NCI-H187 treated with DMSO at 0.1 percent for 48 hours (cell line): ENCODE results near the gene POFUT2.
"Not testable (repeated sequence)": the region's sequence is repeated elsewhere in the genome, so short reads cannot be mapped to it uniquely, and the experiment has no call there.

Experiments
- DNase-seq: peaks from one replicate; lab custom pipeline; 2025; lab: John Stamatoyannopoulos, UW

POFUT2 gene

DNA sequence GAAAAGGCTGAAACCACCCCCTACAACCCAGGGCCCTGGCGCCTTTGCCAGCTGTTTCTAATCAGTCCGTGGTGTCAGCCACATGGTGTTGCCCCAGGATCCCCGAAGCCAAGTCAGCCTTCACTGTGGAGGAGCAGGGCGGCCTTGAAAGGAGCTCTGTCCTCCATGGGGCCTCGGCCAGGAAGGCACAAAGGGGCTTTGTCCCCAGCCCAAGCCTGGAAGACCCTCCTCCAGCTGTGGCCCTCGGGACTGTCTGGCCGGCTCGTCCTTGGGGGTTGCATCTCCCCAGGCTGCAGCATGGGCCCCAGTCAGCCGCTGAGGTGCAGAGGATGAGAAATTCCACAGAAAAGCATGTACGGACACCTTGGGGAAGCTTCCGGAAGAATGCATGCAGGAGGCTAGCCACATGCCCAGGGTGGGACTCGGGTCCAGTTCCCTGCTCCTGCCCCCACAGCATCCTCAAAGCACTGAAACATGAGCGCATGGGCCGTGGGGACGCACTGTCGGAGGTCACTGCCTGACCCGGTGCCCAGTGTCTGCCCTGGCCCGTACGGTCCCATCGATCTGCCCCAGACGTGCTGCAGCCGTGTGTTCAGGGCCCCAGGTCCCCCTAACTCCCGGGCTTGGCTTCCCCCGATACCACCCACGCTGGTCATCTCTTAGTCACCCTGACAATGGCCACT is 38.6 kb upstream of the POFUT2 start:
- no peak for DNase-seq

DNA sequence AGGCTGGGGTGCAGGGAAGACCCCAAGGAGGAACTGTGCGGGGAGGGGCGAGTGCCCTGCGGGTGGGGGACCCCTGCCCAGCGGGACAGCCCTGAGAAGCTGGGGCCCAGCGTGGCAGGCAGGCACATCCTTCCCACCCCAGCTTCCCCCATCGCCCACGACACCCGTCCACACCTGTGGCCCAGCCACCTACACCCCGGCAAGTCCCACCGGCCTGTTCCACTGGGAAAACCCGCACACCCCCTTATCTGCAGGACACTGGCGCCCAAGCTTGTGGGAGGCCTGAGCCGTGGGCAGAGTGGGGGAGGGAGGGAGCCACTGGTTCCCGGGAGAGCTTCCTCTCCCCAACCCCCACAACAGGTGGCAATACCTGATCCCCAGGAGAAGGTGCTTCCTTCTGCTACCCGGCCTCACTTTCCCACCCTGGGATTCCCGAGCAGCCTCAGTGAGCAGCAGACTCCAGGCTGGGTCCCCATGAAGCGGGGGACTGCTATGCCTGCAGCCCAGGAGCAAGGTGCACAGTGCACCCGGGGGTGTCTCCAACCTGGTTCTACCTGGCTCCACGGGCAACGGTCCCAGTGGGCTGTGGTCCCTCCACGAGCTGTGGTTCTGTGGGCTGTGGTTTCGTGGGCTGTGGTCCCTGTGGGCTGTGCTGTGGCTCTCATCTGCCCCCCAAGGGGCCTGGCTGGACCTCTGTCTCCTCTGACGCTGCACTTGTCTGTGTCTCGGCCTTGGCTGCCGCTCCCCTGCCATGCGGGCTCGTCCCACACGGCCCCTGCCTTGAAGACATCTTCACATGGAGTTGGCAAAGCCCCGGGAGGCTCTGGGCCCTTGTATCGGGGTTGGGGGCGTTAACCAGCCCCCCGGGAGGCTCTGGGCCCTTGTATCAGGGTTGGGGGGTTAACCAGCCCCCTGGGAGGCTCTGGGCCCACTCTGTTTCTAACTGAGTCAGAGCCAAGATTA is 37.8 kb upstream of the POFUT2 start:
- DNase-seq: no peak

DNA sequence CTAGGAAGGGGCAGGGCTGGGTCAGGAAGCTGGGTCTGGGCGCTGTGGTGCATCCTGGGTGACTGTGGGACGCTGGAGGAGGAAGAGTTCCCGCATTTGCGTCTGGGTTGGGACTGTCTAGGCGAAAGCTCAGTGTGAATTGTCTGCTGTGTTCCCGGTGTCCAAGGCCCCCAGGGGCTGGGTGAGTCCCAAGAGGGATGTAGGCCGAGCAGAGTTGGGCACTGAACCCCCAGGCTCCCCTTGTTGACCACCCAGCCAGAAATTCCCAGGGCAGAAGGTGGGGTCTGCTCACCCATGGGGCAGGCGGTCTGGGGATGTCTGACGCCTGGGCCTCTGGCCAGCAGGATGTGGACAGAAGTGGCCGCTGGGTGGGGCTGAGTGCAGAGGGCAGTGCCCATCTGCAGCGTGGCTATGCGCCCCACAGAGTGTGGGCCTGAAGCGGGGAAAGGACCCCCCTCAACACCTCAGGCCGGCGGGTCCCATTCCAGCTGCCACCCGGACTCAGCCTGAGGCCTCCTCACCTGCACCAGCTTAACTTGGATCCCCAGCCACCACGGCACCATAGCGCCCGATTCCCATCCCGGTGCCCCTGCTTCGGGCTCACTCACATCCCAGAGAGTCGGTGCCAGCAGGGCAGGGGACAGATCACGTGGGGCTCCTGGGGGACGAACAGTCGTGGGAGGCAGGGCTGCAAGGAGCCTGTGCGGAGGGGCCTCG is 37.0 kb upstream of the POFUT2 start:
- no peak for DNase-seq

DNA sequence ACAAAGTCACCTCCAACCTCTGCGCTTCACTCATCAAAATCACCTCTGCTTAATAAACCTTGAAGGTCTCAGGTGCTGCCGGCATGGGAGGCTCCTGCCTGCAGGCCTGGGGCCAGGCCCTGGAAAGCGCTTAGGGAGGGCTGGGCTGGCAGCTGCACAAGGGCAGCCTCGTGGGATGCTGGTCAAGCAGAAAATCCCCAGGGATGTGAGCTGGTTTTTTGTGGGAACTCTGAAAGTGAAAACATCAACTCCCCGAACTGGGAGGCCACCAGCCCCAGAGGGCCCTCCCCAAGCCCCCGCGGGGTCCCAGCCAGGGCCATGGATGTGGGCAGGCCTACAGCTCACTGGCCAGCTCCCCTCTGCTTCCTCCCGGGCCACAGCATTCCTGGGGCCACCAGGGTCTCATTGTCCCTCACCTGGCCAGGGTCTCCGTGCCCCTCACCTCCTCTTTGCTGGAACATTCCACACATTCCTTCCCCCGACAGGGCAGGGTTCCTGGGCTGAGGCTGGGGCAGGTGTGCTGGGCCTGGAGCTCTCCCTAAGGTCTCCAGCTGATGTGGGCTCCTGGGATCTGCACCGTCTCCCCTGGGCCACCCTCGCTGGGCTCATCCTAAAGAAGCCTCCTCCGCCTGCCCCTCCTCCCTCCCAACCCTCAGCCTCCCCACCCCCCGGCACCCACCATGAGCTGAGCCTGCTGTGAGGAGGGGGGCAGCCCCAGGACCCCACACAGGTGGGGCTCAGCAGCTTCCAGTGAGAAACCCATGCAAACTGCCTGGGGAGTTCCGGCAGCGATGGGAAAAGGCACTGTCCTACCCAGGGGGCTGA is 36.0 kb upstream of the POFUT2 start:
- DNase-seq: no peak

DNA sequence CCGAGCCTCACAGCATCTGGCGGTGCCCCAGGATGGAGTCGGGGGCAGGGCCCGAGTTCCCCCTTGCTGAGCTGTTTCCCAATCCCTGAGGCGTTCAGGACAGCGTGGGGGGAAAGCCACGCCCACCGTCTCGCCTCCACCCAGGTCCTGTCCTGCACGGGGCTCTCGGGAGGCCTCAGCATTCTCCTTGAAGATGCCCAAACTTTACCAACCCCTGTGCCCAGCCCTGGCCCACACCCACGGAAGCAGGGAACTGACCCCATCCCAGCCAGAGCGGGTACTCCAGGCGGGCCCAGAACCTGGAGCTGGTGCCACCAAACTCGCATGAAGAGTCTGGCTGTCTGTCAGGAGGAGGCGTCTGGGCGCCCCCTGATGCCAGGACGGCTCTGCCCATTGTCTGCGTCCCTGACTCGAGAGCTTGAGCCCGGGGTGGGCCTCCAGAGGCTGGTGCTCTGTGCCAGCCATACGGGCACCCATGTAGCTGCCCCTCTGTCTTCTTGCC is 35.3 kb upstream of the POFUT2 start:
- no peak for DNase-seq

DNA sequence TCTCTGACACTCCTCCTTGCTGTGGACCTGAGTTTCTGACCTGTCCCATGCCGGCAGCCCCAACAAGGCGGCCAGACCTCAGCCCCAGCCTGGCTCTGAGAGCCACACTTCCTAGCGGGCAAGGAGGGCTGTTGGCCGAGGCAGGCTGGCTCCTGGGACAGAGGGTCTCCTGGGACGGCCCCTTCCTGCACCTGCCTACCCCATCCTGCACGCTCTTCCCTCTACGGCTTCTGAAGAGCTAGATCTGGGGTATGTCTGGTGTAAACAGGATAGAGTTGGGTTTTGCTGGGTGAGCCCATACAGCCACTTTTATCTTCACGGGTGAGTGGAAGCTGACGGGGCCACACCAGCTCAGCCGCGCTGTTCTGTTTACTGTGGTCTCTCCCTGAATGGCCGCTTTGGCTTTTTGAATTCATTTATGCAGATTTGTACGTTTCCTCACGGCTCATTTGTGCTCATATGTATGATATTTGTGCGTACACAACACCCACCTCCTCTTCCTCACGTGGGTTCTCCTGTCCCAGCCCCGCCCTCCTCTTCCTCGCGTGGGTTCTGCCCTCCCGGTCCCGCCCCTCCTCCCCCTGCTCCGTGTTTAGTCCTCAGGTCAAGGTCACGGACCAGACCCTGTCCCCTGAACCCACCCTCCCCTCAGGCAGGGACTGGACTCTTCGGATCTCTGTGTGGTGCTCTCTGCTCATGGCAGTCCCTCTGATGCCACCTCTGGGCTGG is 34.7 kb upstream of the POFUT2 start:
- DNase-seq: no peak

DNA sequence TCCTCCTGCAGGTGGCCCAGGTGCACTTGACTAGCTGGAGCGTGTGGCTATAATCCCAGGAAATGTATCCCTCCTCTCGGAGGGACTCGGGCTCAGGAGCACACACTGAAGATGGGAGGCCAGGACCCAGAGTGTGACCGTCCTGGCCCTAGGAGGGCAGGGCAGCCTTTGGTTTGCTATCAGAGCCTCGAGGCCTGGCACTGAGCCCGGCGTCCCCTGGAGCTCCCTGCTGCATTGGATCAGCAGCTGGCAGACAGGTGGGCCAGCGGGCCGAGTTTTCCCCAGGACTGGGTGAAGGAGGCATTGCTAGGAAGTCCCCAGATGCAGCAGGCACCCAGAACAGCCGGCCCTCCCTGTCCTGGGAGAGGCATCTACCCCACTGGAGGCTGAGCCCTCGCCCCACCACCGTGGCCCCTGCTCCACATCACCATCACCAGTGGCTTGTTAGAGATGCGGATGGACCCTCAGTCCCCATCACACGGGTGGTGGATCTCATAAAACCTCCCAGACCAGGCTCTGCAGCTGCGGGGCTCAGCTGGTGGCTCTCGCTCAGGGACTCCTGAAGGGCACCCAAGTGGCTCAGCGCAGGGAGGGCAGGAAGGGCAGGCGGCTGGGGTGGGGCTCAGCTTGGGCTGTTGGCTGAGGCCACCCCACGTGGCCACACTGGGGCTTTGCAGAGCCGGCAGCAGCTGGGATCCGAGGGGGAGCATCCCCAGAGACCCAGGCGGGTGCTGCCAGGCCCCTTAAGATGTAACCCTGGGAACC is 32.7 kb upstream of the POFUT2 start:
- DNase-seq: no peak

DNA sequence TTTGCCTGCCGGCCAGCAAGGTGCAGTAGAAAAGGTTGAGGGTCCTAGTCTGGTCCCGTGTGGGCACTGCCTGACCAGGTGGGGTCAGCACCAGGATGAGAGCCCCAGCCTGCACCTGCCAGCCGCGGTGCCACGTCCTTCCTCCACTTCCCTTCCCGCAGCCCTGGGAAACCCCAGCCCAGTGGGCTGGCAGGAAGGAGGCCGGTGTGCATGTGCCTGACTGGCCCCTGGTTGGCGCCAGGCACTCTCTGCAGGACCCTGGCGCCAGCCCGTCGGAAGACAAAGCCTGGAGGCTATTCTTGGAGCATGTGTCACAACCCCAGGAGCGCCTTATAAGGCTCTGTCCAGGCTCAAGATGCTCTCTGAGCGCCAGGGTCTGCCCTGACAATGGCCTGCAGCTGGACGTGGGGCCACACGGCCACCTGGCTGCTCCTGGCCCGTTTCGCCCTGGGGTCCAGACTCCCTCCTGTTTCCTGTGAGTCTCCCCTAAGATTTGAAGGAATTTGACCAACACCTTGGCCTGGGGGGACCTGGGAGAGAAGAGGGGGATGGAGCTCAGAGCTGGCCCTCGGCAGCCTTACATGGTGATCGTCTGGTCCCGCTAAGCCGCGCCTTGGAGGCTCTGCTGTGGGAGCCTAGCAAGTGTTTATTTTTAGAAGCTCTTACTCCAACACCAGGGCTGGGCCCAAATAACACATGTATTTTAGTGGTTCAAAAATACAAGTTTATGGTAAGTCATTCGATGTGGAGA is 31.9 kb upstream of the POFUT2 start:
- DNase-seq: no peak

DNA sequence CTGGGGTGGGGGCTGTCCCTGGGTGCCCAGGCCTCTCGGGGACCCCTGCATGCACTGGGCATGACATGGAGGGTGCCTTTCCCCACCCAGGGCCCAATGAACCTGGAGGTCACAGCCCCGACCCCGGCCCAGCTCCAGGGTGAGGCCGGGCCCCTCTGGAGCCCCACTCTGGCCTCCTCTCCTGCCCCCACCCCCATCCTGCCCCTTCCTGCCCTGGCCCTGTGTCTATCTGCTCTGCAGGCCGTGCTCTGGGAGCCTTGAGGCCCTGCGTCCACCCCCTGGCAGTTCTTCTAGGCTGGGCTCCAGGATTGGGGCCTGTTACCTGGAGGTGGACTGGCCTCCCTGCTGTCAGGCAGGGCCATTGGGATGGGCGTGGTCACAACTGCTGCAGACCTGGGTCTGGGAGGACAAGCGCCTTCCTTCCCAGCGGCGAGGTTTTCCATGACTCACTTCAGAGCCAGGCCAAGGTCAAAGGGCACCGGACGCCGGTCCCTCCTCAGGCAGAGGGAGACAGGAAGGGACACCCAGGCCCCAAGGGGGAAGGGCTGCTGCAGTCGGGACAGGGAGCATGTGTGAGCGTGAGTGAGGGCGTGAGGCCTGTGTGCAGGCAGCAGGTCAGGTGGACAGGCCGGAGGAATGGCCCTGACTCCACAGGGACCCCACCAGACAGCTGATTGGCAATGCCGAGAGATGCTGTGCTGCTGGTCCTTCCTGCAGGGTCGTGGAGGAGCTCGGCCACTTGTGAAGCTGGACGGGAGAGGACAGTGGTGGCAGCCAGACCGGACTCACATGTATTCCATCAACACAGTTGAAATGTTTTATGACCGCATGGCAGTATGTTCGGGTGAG is 31.1 kb upstream of the POFUT2 start:
- DNase-seq: no peak

DNA sequence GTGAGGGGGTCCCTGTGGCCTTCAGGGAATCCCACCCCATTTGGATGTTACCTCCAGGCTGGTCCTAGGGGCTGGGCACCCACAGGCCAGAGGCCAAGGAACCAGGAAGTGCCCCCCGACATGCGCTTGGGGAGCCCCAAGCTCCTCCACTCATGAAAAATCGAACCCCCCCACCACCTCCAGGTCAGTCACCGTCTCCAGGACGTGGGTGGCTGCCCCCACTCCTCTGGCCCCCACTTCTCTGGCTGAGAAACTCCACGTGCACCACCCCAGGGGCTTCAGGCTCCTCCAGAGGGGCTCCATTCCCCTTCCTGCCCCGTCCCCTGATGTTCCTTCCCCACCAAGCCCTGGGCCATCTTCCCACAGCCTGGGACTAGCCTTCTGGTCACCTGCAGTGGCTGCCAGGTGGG is 30.5 kb upstream of the POFUT2 start:
- no peak for DNase-seq

DNA sequence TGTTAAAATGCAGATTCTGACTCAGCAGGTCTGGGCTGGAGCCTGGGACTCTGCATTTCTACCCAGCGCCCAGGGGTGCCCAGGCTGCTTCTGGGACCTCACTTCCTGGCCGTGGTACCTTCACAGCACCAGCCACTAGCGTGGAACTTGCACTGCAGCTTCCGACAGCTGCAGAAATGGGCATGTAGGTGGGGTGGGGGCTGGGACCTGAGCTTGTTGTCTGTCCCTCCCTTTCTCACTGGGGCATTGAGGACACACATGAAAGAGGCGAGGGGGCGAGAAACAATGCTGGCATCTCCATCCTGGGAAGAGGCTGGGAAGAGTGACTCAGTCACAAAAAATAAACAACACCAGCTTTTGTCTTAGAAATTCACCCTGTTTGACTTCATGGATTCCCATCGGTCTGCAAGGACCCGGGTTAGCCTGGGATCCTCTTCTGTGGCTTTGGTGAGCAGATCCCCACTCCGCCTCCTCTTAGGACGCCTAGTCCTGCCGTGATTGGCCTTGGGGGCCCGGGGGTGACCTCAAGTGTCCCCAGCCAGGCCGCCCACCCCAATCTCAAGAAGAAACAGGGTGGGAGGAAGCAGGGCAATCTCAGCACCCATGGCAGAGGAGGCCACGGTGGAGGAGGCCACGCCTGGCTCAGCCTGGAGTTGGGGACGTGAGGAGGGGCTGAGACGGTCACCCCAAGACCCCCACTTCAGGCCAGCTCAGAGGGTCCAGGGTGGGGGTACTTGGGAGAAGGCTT is 29.9 kb upstream of the POFUT2 start:
- DNase-seq: no peak

DNA sequence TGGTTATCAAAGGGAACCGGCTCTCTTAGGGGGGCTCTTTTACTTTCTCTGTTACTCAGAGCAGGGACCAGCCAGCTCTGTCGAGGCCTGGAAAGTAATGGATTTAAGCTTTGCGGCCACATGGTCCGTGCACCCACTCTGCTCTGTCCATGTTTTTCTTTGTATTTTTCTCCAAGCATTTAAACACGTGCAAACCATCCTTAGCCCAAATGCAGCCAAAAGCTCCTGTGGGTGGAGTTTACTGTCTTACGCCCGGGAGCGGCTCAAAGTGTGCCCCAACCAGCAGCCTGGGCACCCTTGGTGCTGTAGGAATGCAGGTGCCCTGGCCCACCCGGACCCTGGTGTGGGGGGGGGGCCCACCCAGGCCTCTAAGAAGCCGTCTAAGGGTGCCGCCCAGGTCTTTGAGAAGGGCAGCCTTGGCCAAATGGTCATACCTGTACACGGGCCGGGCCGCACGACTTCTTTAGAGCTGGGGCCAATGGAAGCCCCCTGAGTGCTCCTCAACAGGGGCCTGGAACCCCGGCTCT is 29.2 kb upstream of the POFUT2 start:
- DNase-seq: no peak

DNA sequence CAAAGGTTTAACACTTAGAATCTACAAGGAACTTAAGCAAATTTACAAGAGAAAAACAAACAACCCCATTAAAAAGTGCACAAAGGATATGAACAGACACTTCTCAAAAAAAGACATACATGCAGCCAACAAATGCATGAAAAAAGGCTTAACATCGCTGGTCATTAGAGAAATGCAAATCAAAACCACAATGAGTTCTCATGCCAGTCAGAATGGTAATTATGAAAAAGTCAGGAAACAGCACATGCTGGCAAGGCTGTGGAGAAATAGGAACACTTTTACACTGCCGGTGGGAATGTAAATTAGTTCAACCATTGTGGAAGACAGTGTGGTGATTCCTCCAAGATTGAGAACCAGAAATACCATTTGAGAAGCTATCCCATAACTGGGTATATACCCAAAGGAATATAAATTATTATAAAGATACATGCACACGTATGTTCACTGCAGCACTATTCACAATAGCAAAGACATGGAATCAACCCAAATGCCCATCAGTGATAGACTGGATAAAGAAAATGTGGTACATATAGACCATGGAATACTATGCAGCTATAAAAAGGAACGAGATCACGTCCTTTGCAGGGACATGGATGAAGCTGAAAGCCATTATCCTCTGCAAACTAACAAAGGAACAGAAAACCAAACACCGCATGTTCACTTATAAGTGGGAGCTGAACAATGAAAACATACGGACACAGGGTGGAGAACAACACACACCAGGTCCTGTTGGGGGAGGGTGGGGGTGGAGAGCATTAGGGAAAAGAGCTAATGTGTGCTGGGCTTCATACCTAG is 28.2 kb upstream of the POFUT2 start:
- not testable (repeated sequence) for DNase-seq

DNA sequence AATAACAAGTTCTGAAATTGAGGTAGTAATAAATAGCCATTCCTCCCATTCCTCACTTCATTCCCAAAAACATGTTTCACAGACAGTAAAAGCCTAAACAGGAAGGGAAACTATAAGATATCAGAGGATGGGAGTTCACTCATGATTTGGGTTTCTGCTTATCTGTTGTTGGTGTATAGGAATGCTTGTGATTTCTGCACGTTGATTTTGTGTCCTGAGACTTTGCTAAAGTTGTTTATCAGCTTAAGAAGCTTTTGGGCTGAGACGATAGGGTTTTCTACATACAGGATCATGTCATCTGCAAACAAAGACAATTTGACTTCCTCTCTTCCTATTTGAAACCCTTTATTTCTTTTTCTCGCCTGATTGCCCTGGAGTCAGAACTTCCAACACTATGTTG is 26.0 kb upstream of the POFUT2 start:
- no peak for DNase-seq

DNA sequence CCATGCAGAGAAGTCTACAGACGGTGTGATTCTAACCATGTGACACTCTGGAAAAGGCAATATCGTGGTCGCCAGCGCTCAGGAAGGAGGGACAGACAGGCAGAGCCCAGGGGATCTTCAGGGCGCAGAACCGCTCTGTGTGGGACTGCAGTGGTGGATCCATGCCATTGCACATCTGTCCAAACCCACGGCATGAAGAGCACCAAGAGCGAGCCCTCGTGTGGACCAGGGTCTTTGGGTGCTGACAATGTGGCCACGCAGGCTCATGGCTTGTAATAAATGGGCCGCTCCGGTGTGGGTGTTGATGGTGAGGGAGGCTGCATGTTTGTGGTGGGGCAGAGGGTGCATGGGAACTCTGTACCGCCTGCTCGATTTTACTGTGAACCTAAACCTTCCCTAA is 25.3 kb upstream of the POFUT2 start:
- no peak for DNase-seq

DNA sequence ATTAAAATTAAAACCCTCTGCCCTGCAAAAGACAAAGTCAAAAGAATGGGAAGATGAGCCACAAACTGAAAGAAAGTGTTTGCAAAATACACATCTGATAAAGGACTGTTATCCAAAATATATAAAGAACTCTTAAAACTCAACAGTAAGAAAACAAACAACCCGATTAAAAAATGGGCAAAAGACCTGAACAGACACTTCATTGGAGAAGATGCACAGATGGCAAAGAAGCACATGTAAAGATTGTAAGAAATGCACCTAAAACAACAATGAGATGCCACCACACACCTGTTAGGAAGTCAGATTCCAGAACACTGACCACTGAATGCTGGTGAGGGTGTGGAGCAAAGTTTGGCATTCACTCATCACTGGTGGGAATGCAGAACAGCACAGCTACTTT is 24.6 kb upstream of the POFUT2 start:
- DNase-seq: no peak

DNA sequence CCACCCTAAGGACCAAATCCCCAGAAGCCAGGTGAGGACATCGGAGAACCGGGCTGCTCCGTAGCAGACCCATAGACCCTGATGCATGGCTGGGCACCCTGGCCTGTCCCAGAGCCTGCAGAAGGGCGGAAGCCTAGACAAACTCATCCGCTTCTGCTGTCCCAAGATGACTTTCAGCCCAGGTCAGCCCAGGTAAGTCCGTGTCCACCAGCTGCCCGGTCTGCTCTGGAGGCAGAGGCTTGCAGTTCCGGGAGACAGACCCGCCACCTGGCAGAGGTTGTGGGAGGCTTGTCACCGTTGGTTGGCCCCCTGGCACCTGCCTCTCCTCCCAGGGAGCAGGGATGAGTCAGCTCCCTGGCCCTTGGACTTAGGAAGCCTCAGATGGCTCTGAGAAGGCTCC is 22.8 kb upstream of the POFUT2 start:
- DNase-seq: no peak
